Activated CD4-positive, alpha-beta T cell treated with anti-CD3 and anti-CD28 coated beads, Interleukin-2, amount 10 ng/mL, durations not matched to agents 24 days and 14 days (primary cell): ENCODE data around the gene PTPN20. TPM values are rescaled to one million over a fixed set of nuclear protein-coding genes. Genes with fewer than 3 reads are reported as not detected.
"Not testable (repeated sequence)": the region's sequence is repeated elsewhere in the genome, so short reads cannot be mapped to it uniquely, and the experiment has no call there.

ENCODE experiments used
- DNase-seq: peaks from one replicate; pipeline ENCODE4 v3.0.0; 2022
- H3K27ac Mint-ChIP-seq: one replicate; pipeline ENCODE4 v1.8.0; 2022; ENCODE audit warnings: mild to moderate bottlenecking, mixed read lengths
- H3K27me3 Mint-ChIP-seq: one replicate; pipeline ENCODE4 v1.8.0; 2022; ENCODE audit warnings: mixed read lengths
- H3K36me3 Mint-ChIP-seq: one replicate; pipeline ENCODE4 v1.8.0; 2022; ENCODE audit warnings: low read depth, mild to moderate bottlenecking, mixed read lengths
- H3K4me1 Mint-ChIP-seq: one replicate; pipeline ENCODE4 v1.8.0; 2021; ENCODE audit warnings: mixed read lengths
- H3K4me3 Mint-ChIP-seq: one replicate; pipeline ENCODE4 v1.8.0; 2022; ENCODE audit warnings: mild to moderate bottlenecking, moderate library complexity, mixed read lengths
- H3K9me3 Mint-ChIP-seq: one replicate; pipeline ENCODE4 v1.8.0; 2021; ENCODE audit warnings: mixed read lengths
- intact Hi-C: fragments of 100-400 bp; cut with micrococcal nuclease; formaldehyde crosslinking; loops from one replicate; pipeline ENCODE4 v1.15.1; 2023
- total RNA-seq: library from RNA; stranded (reverse); gene quantifications from 2 replicates; pipeline ENCODE4 v1.2.3, GENCODE V29; 2022

Gene PTPN20, protein sequence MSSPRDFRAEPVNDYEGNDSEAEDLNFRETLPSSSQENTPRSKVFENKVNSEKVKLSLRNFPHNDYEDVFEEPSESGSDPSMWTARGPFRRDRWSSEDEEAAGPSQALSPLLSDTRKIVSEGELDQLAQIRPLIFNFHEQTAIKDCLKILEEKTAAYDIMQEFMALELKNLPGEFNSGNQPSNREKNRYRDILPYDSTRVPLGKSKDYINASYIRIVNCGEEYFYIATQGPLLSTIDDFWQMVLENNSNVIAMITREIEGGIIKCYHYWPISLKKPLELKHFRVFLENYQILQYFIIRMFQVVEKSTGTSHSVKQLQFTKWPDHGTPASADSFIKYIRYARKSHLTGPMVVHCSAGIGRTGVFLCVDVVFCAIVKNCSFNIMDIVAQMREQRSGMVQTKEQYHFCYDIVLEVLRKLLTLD
- total RNA-seq: 0.24 and 0.28 TPM in 2 replicates

DNA sequence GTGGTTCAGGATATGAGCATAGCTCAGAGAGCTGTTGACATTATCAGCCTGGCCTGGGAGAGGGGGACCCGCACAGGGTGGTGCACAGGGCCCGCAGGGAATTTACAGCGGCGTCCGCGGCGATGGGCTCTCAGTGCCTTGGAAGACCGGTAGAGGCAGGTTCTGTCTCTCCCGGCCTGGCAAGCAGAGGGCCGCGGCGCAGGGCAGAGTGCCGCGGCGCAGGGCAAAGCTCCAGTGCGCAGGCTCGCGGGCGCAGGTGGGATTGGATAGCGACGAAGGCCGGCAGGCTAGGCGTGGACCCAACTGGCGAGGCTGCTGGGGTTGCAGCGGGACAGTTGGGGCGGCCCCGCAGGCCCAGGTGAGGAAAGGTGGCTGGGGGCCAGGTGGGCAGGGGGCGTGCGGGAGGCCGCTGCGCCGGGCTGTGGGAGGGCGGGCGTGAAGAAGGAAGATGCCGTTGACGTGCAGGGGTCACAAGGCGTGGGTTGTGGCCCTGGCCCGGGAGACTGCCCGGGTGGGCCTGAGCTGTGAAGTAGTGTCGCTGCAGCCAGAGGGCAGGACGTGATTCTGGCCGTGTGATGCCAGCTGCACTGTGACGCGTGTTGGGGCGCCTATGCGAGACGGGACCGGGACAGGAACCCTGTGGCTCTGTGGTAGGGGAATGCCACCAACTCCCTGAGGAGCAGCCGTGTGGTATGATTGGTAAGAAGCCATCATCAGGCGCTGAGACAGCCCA lies at the start of gene PTPN20:
PTPN20 (plus strand) TSS at position 285 of the 733 bp plus-strand sequence. CDS start 21,072 bp downstream, outside the sequence.
- H3K27ac Mint-ChIP-seq, H3K4me1 Mint-ChIP-seq, H3K9me3 Mint-ChIP-seq, DNase-seq, H3K27me3 Mint-ChIP-seq, H3K36me3 Mint-ChIP-seq, intact Hi-C loops: not testable (repeated sequence)
- peak within 1 kb of the TSS; percentile 1 for H3K4me3 Mint-ChIP-seq

GRCh38 chr10:46869716-46870115 lies 41.5 kb upstream of the PTPN20 start:
- H3K9me3 Mint-ChIP-seq, H3K27ac Mint-ChIP-seq, H3K4me3 Mint-ChIP-seq, H3K36me3 Mint-ChIP-seq, H3K27me3 Mint-ChIP-seq, H3K4me1 Mint-ChIP-seq, DNase-seq, intact Hi-C loops: not testable (repeated sequence)

GRCh38 chr10:46871583-46871982 lies 39.6 kb upstream of the PTPN20 start:
- intact Hi-C loops, H3K9me3 Mint-ChIP-seq, H3K36me3 Mint-ChIP-seq, H3K4me1 Mint-ChIP-seq, H3K27me3 Mint-ChIP-seq, H3K4me3 Mint-ChIP-seq, H3K27ac Mint-ChIP-seq, DNase-seq: not testable (repeated sequence)

DNA sequence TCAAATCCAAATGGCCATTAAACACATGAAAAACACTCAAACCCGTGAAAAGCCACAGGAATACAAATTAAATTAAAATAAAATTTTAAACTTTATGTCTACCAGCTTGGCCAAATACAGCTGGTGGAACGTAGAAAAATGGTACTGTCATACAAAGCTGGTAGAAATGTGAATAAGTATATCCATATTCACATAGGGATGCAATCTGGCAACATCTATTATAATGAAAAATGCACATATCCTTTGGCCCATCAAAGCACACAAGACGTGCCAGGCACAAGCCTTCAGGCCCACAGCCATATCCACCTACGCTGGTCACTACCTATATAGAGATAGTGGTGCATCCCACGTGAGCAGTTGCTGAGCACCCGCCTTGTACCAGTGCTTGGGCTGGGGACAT lies 35.9 kb upstream of the PTPN20 start:
- H3K36me3 Mint-ChIP-seq, intact Hi-C loops, H3K9me3 Mint-ChIP-seq, H3K27ac Mint-ChIP-seq, H3K4me1 Mint-ChIP-seq, H3K27me3 Mint-ChIP-seq, H3K4me3 Mint-ChIP-seq, DNase-seq: not testable (repeated sequence)

- intact Hi-C loops, H3K4me1 Mint-ChIP-seq, H3K4me3 Mint-ChIP-seq: not testable (repeated sequence)
These were observed 34.5 kb upstream of the PTPN20 start for GRCh38 chr10:46876773-46877172.

GRCh38 chr10:46878761-46879160 lies 32.5 kb upstream of the PTPN20 start:
- H3K4me3 Mint-ChIP-seq, H3K9me3 Mint-ChIP-seq, H3K36me3 Mint-ChIP-seq, H3K27me3 Mint-ChIP-seq, intact Hi-C loops, H3K4me1 Mint-ChIP-seq, H3K27ac Mint-ChIP-seq, DNase-seq: not testable (repeated sequence)

More at GRCh38 chr10:46876773-46877172, 34.5 kb upstream of the PTPN20 start:
- not testable (repeated sequence) for H3K9me3 Mint-ChIP-seq, DNase-seq, H3K36me3 Mint-ChIP-seq, H3K27ac Mint-ChIP-seq, H3K27me3 Mint-ChIP-seq

DNA sequence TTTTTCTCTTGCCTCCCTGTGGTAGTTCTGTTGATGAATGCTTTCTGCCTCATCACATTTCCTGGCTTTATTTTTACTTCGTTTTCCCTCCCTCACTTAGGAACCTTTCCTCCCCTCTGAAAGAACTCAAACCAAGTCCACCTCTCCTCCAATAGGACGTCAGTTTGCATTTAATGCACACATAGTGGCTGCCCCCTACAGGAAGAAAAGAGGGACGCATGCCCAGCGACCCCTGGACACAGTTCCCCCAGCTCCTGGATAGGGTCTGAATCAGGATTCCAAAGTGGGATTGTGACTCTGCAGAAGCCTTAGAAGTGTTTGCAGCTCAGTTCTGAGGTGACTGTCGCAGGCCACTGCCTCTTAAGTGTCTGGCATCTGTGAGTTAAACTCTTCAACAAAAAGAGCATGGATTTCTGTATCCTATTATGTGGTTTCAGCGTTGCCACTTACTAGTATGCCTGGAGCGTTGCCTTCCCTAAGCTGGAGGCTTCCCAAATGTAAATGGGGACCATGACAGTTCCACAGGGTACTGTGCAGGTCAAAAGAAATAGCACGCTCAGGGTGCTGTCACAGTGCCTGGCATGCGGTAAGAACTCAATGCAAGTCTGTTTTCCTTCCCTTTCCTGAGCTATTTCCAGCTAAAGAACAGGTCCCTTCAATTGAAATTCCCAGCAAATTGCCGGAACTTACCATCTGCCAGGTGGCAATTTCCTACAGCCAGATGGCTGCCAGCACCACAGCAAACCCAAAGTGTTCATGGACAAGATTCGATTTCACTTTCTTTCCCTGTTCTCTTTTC lies 20.2 kb upstream of the PTPN20 start:
- intact Hi-C loops, H3K4me3 Mint-ChIP-seq, H3K27me3 Mint-ChIP-seq, H3K4me1 Mint-ChIP-seq, H3K36me3 Mint-ChIP-seq, H3K9me3 Mint-ChIP-seq, H3K27ac Mint-ChIP-seq: not testable (repeated sequence)
- peak; percentile 59 for DNase-seq

DNA sequence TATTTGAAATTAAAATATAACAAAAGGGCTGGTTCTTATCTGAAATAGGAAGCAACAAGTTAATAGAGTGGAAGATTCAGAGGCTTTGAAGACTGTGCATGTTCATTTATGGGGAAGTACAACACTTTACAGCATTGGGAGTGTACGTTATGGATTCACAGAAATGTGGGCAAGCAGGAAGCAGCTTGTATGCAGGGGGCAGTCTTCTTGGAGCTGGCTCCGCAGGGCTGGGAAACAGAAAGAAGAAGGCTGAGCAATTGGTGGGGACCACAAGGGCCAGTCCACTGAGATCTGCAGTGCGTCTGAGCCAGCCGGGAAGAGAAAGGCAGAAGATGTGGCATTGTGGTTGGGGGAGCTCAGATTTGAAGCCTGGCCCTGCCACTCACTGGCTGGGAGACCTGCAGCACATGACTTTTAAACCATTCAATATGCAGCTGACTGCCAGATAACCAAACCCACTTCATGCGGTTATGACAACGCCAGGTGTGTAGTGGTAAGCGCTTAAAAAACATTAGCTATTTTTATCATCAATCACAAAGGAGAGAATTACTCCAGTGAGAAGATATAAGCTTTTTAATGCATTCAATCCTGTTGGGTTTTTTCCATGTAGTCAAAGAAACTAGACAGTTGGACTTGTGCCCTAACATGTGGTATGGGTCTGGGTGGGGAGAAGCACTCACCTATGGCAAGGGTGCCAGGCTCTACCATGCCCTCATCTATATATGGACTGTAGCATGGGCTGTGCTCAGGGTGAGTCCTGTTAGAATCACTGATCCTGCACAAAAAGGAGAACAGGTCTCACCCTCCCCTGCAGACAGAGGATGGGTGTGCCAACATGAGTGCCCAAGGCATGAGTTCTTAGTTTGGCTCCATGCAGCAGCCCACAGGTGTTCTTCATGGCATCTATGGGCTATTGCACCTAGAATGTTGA lies 14.2 kb upstream of the PTPN20 start:
- H3K9me3 Mint-ChIP-seq, H3K36me3 Mint-ChIP-seq, H3K27ac Mint-ChIP-seq, H3K27me3 Mint-ChIP-seq, H3K4me1 Mint-ChIP-seq, intact Hi-C loops, DNase-seq, H3K4me3 Mint-ChIP-seq: not testable (repeated sequence)

- H3K27me3 Mint-ChIP-seq, DNase-seq, H3K4me3 Mint-ChIP-seq, H3K36me3 Mint-ChIP-seq, H3K4me1 Mint-ChIP-seq, H3K27ac Mint-ChIP-seq, H3K9me3 Mint-ChIP-seq, intact Hi-C loops: not testable (repeated sequence)
These were observed 10.0 kb upstream of the PTPN20 start for GRCh38 chr10:46901247-46901646.

- H3K4me3 Mint-ChIP-seq, H3K27ac Mint-ChIP-seq, intact Hi-C loops, H3K27me3 Mint-ChIP-seq, H3K4me1 Mint-ChIP-seq, H3K9me3 Mint-ChIP-seq, H3K36me3 Mint-ChIP-seq, DNase-seq: not testable (repeated sequence)
These were observed 7.4 kb upstream of the PTPN20 start for GRCh38 chr10:46903874-46904273.

DNA sequence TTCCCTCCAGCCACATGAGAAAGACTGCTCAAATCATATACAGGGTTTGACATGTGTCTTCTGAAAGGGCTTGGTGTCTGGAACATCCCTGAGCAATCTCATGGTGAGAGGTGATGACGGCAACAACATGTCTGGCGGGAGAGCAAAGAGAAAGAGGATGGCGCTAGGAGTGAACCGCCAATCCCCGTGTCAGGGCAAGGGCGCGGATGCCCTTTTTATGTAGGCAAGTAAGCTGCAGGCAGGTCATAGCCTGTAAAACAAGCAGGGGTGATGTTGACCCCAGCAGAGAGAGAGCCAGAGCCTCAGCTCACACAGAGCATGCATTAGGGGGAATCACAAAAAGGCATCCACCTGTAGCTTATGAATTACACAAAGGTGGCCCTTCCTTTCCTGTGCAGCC lies 4.9 kb upstream of the PTPN20 start:
- H3K27ac Mint-ChIP-seq, DNase-seq, H3K4me1 Mint-ChIP-seq, H3K4me3 Mint-ChIP-seq, intact Hi-C loops, H3K27me3 Mint-ChIP-seq, H3K36me3 Mint-ChIP-seq, H3K9me3 Mint-ChIP-seq: not testable (repeated sequence)

DNA sequence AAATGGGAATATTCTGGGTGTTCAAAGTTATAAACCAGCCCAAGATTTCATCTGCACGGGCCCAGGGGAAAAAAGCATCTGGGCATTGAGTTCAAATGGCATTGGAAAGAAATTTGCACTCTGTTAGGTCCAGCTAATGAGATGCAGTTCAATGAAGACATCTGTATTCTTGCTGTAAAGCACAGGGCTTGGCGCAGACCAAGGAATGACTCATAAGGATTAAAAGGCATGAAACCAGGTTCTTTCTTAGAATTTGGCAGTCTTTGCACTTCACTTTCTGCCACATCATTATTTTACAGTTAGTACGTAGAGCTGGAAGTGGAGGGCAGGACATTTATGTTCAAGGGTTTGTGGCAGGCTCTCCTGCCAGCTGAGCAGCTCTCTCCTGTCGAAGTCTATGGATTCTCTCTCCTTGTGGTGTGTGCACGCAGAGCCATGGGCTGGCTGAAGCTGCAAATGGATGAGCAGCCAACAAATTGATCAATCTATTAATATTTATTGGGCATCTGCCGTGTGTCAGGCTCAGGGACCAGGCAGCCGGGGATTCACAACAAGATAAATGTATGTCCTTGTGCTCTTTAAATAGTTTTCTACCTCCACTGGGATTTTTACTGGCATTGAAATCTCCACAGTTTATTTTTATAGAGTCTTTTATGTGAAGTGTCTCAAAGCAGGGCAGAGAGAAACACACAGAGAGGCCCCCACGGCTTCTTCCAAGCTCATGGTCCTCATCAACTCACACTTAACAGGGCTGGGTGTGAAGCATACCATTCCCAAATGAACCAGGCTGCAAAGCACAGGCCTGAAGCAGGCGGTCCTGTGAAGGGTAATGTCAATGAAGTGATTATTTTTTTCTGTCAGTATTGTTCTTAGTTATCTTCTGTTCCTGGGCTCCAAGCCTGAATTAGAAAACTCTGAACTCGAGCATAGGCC lies 3.8 kb upstream of the PTPN20 start:
- H3K27me3 Mint-ChIP-seq, DNase-seq, intact Hi-C loops, H3K4me3 Mint-ChIP-seq, H3K36me3 Mint-ChIP-seq, H3K27ac Mint-ChIP-seq, H3K9me3 Mint-ChIP-seq, H3K4me1 Mint-ChIP-seq: not testable (repeated sequence)
